ENCODE data around the gene DRD3. TPM values are rescaled to one million over a fixed set of nuclear protein-coding genes. Genes with fewer than 3 reads are reported as not detected.

Gene DRD3
- total RNA-seq, 1 donor from 2014 or later, result not detected

- no peak overlapping the region for H3K4me3 Mint-ChIP-seq (ENCODE audit: unreplicated experiment)
Measured at GRCh38 chr3:114114719-114115118, 64.1 kb downstream of the DRD3 start.

DNA sequence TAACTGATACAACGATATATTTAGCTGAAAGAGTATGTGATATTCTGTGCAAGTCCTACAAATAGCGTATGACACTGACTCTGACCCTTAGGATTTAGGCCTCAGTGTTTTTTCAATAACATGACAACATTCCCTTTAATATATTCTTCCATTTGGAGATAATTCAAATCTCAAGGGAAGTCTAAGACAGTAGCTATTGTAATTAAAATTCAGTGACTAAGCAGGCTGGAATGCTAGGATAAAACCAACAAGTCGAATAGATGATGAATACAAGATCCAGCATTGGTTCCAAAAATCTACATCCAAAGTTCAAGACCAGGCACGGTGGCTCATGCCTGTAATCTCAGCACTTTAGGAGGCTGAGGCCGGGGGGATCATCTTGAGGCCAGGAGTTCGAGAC, 66.2 kb downstream of the DRD3 start:
- no peaks in the 10 kb centered on the region for H3K79me2 ChIP-seq (ENCODE audit: insufficient read depth, low read length)
- no peak for TF ChIP-seq EZH2 (IDR thresholded peaks at IDR 0.05; ENCODE audit: insufficient read depth, low read length)
- TF ChIP-seq, protein P1, sequence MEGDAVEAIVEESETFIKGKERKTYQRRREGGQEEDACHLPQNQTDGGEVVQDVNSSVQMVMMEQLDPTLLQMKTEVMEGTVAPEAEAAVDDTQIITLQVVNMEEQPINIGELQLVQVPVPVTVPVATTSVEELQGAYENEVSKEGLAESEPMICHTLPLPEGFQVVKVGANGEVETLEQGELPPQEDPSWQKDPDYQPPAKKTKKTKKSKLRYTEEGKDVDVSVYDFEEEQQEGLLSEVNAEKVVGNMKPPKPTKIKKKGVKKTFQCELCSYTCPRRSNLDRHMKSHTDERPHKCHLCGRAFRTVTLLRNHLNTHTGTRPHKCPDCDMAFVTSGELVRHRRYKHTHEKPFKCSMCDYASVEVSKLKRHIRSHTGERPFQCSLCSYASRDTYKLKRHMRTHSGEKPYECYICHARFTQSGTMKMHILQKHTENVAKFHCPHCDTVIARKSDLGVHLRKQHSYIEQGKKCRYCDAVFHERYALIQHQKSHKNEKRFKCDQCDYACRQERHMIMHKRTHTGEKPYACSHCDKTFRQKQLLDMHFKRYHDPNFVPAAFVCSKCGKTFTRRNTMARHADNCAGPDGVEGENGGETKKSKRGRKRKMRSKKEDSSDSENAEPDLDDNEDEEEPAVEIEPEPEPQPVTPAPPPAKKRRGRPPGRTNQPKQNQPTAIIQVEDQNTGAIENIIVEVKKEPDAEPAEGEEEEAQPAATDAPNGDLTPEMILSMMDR (IDR thresholded peaks at IDR 0.05; ENCODE audit: insufficient read depth, low read depth, low read length), result no peak
- H4K20me1 ChIP-seq (ENCODE audit: insufficient read depth, low read length), result no peaks in the 10 kb centered on the region
- no peak overlapping the region for H3K27ac ChIP-seq (ENCODE audit: low read depth, low read length)
- H3K27me3 ChIP-seq (ENCODE audit: insufficient read depth, low read length), result no peaks in the 10 kb centered on the region
- FAIRE-seq, result no peak
- no peak overlapping the region for H3K4me2 ChIP-seq (ENCODE audit: low read length)
- H2AFZ ChIP-seq (ENCODE audit: low read depth, low read length), result no peak overlapping the region
- no peak overlapping the region for H3K9ac ChIP-seq (ENCODE audit: low read length)
- H3K9me3 ChIP-seq (ENCODE audit: insufficient read depth, low read depth, low read length), result no peaks in the 10 kb centered on the region
- peaks cover 2% of the 10 kb centered on the region for H3K9me3 Mint-ChIP-seq (ENCODE audit: unreplicated experiment)
- H3K36me3 Mint-ChIP-seq (ENCODE audit: low read depth, unreplicated experiment), result no peaks in the 10 kb centered on the region
- H3K36me3 ChIP-seq (ENCODE audit: insufficient read depth, low read length), result no peaks in the 10 kb centered on the region
- H3K27ac Mint-ChIP-seq (ENCODE audit: unreplicated experiment), result no peak overlapping the region
- H3K4me1 ChIP-seq (ENCODE audit: insufficient read depth, low read length), result no peaks in the 10 kb centered on the region
- H3K4me3 ChIP-seq (ENCODE audit: insufficient read depth, low read depth, low read length), result no peak overlapping the region
- peaks cover 3% of the 10 kb centered on the region for H3K4me1 Mint-ChIP-seq (ENCODE audit: low read depth, unreplicated experiment)
- peaks cover 5% of the 10 kb centered on the region for H3K27me3 Mint-ChIP-seq (ENCODE audit: low read depth, unreplicated experiment)
- DNase-seq (ENCODE audit: low read depth), result peak; percentile 67
- no peak overlapping the region for H3K4me3 Mint-ChIP-seq (ENCODE audit: unreplicated experiment)

More at GRCh38 chr3:114114719-114115118, 64.1 kb downstream of the DRD3 start:
- H3K27ac Mint-ChIP-seq (ENCODE audit: unreplicated experiment), result no peak overlapping the region
- no peaks in the 10 kb centered on the region for H3K27me3 ChIP-seq (ENCODE audit: insufficient read depth, low read length)
- H3K36me3 ChIP-seq (ENCODE audit: insufficient read depth, low read length), result no peaks in the 10 kb centered on the region
- peaks cover 3% of the 10 kb centered on the region for H3K4me1 Mint-ChIP-seq (ENCODE audit: low read depth, unreplicated experiment)
- no peak overlapping the region for H3K4me3 ChIP-seq (ENCODE audit: insufficient read depth, low read depth, low read length)
- TF ChIP-seq EZH2 (IDR thresholded peaks at IDR 0.05; ENCODE audit: insufficient read depth, low read length), result no peak
- TF ChIP-seq, protein P1 (IDR thresholded peaks at IDR 0.05; ENCODE audit: insufficient read depth, low read depth, low read length), result no peak
- no peaks in the 10 kb centered on the region for H3K79me2 ChIP-seq (ENCODE audit: insufficient read depth, low read length)
- H3K4me2 ChIP-seq (ENCODE audit: low read length), result no peak overlapping the region
- H3K9ac ChIP-seq (ENCODE audit: low read length), result no peak overlapping the region
- no peak for FAIRE-seq
- no peaks in the 10 kb centered on the region for H3K36me3 Mint-ChIP-seq (ENCODE audit: low read depth, unreplicated experiment)
- H3K27me3 Mint-ChIP-seq (ENCODE audit: low read depth, unreplicated experiment), result peaks cover 5% of the 10 kb centered on the region
- no peak overlapping the region for H2AFZ ChIP-seq (ENCODE audit: low read depth, low read length)
- no peak overlapping the region for H3K27ac ChIP-seq (ENCODE audit: low read depth, low read length)
- DNase-seq (ENCODE audit: low read depth), result no peak
- H3K9me3 Mint-ChIP-seq (ENCODE audit: unreplicated experiment), result peaks cover 2% of the 10 kb centered on the region
- H3K9me3 ChIP-seq (ENCODE audit: insufficient read depth, low read depth, low read length), result no peaks in the 10 kb centered on the region
- H3K4me1 ChIP-seq (ENCODE audit: insufficient read depth, low read length), result no peaks in the 10 kb centered on the region
- H4K20me1 ChIP-seq (ENCODE audit: insufficient read depth, low read length), result no peaks in the 10 kb centered on the region

DNA sequence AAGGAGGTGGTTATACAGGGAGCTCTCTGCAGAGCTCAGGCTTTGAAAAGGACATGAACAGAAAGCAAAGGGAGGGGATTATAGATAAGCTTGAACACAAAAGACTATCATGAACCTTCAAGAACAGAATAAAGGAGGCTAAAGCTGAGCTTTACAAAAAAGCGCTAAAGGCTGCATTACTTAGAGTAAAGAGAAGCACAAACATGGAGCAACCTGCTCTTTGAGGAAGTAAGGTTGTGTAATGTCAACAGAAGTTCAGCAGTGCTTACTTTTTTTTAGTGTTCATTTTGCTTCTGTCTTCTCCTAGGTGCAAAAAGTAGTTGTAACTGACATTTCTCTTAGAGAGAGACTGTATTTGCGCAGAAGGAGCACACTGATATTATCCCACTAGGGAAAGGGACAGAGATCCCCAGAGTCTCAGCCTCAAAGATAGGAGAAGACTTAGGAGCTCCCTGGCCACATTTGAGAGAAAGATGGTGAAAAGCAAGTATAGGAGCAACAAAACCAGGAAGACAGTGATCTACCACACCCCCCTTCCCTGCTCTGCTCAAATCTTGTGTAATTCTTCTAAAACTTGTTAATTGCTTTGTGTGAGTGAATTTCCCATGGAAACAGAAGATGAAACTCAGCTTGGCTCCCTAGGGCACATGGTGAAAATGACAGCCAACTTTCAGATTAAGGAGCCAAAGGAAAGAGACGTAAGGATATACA, 67.6 kb downstream of the DRD3 start:
- Mint-ChIP-seq H3K9me3 (ENCODE audit: unreplicated experiment) (peaks cover 2% of the 10 kb centered on the region), H3K27me3 (ENCODE audit: low read depth, unreplicated experiment) (peaks cover 5% of the 10 kb centered on the region), H3K4me1 (ENCODE audit: low read depth, unreplicated experiment) (peaks cover 3% of the 10 kb centered on the region), H3K27ac (ENCODE audit: unreplicated experiment) (no peak overlapping the region), H3K4me3 (ENCODE audit: unreplicated experiment) (no peak overlapping the region), H3K36me3 (ENCODE audit: low read depth, unreplicated experiment) (no peaks in the 10 kb centered on the region)
- TF ChIP-seq EZH2 (IDR thresholded peaks at IDR 0.05; ENCODE audit: insufficient read depth, low read length), result no peak
- TF ChIP-seq, protein P1 (IDR thresholded peaks at IDR 0.05; ENCODE audit: insufficient read depth, low read depth, low read length), result no peak
- Histone ChIP-seq H3K9me3 (ENCODE audit: insufficient read depth, low read depth, low read length) (no peaks in the 10 kb centered on the region), H3K27me3 (ENCODE audit: insufficient read depth, low read length) (no peaks in the 10 kb centered on the region), H3K9ac (ENCODE audit: low read length) (no peak overlapping the region), H3K4me2 (ENCODE audit: low read length) (no peak overlapping the region), H3K4me1 (ENCODE audit: insufficient read depth, low read length) (no peaks in the 10 kb centered on the region), H3K4me3 (ENCODE audit: insufficient read depth, low read depth, low read length) (no peak overlapping the region), H3K36me3 (ENCODE audit: insufficient read depth, low read length) (no peaks in the 10 kb centered on the region), H2AFZ (ENCODE audit: low read depth, low read length) (no peak overlapping the region), H3K27ac (ENCODE audit: low read depth, low read length) (no peak overlapping the region), H3K79me2 (ENCODE audit: insufficient read depth, low read length) (no peaks in the 10 kb centered on the region), H4K20me1 (ENCODE audit: insufficient read depth, low read length) (no peaks in the 10 kb centered on the region)
- DNase-seq (ENCODE audit: low read depth) (no peak), FAIRE-seq (no peak)

Measured in astrocyte (in vitro differentiated cells and primary cell).